ENCODE measurements around the gene XIRP1. TPM values are rescaled to one million over a fixed set of nuclear protein-coding genes. Genes with fewer than 3 reads are reported as not detected.
"Not testable (repeated sequence)": the region's sequence is repeated elsewhere in the genome, so short reads cannot be mapped to it uniquely, and the experiment has no call there.

Gene XIRP1
- total RNA-seq, 1 donor from 2014 or later = not detected

- Histone ChIP-seq H3K4me3 (ENCODE audit: low read depth, low read length) (no peak overlapping the region), H3K36me3 (ENCODE audit: control insufficient read depth, insufficient read depth, low read length) (no peaks in the 10 kb centered on the region), H3K27me3 (ENCODE audit: control insufficient read depth, insufficient read depth, low read length) (peaks cover 5% of the 10 kb centered on the region)
- DNase-seq (ENCODE audit: low read depth) = no peak
- TF ChIP-seq CTCF (IDR thresholded peaks at IDR 0.05; ENCODE audit: insufficient read depth, low read length, severe bottlenecking) = no peak
- no peak for FAIRE-seq
These were observed 36.1 kb upstream of the XIRP1 start for GRCh38 chr3:39228496-39228895.

- not testable (repeated sequence) for H3K4me3 ChIP-seq (ENCODE audit: low read depth, low read length); H3K36me3 ChIP-seq (ENCODE audit: control insufficient read depth, insufficient read depth, low read length); H3K27me3 ChIP-seq (ENCODE audit: control insufficient read depth, insufficient read depth, low read length); FAIRE-seq; DNase-seq (ENCODE audit: low read depth)
These were observed 35.2 kb upstream of the XIRP1 start for GRCh38 chr3:39227596-39227995.

- TF ChIP-seq CTCF (IDR thresholded peaks at IDR 0.05; ENCODE audit: insufficient read depth, low read length, severe bottlenecking) = no peak
- no peak overlapping the region for H3K4me3 ChIP-seq (ENCODE audit: low read depth, low read length)
- no peak for DNase-seq (ENCODE audit: low read depth)
- no peak for FAIRE-seq
- no peaks in the 10 kb centered on the region for H3K27me3 ChIP-seq (ENCODE audit: control insufficient read depth, insufficient read depth, low read length)
- no peaks in the 10 kb centered on the region for H3K36me3 ChIP-seq (ENCODE audit: control insufficient read depth, insufficient read depth, low read length)
These were observed 33.8 kb upstream of the XIRP1 start for GRCh38 chr3:39226106-39226741.

GRCh38 chr3:39224288-39224687 lies 31.9 kb upstream of the XIRP1 start:
- no peak for FAIRE-seq
- Histone ChIP-seq H3K27me3 (ENCODE audit: control insufficient read depth, insufficient read depth, low read length) (peaks cover 3% of the 10 kb centered on the region), H3K36me3 (ENCODE audit: control insufficient read depth, insufficient read depth, low read length) (no peaks in the 10 kb centered on the region), H3K4me3 (ENCODE audit: low read depth, low read length) (no peak overlapping the region)
- DNase-seq (ENCODE audit: low read depth) = no peak
- no peak for TF ChIP-seq CTCF (IDR thresholded peaks at IDR 0.05; ENCODE audit: insufficient read depth, low read length, severe bottlenecking)

- DNase-seq (ENCODE audit: low read depth) (no peak), FAIRE-seq (no peak)
- H3K27me3 ChIP-seq (ENCODE audit: control insufficient read depth, insufficient read depth, low read length) = peaks cover 6% of the 10 kb centered on the region
- TF ChIP-seq CTCF (IDR thresholded peaks at IDR 0.05; ENCODE audit: insufficient read depth, low read length, severe bottlenecking) = no peak
- no peaks in the 10 kb centered on the region for H3K36me3 ChIP-seq (ENCODE audit: control insufficient read depth, insufficient read depth, low read length)
- H3K4me3 ChIP-seq (ENCODE audit: low read depth, low read length) = no peak overlapping the region
These were observed 30.5 kb upstream of the XIRP1 start for GRCh38 chr3:39222939-39223338.

- Histone ChIP-seq H3K27me3 (ENCODE audit: control insufficient read depth, insufficient read depth, low read length) (peaks cover 6% of the 10 kb centered on the region), H3K36me3 (ENCODE audit: control insufficient read depth, insufficient read depth, low read length) (no peaks in the 10 kb centered on the region), H3K4me3 (ENCODE audit: low read depth, low read length) (no peak overlapping the region)
- no peak for TF ChIP-seq CTCF (IDR thresholded peaks at IDR 0.05; ENCODE audit: insufficient read depth, low read length, severe bottlenecking)
- FAIRE-seq = no peak
- no peak for DNase-seq (ENCODE audit: low read depth)
These were observed 30.1 kb upstream of the XIRP1 start for GRCh38 chr3:39222462-39222861.

Data from bronchial epithelial cell (primary cell).